GM12875 (cell line): ENCODE data around the gene C11orf71.

Experiments
- H3K4me3 ChIP-seq: one replicate; pipeline ENCODE4 v1.5.1; 2011; ENCODE audit warnings: low read depth, low read length, control low read depth
- CTCF ChIP-seq: IDR thresholded peaks from 2 replicates; pipeline ENCODE4 v1.5.1; 2011; ENCODE audit warnings: low read depth, mild to moderate bottlenecking, control low read depth, inconsistent platforms, low read length, moderate library complexity, borderline replicate concordance; ENCODE audit not compliant: insufficient read depth

The C11orf71 gene

DNA sequence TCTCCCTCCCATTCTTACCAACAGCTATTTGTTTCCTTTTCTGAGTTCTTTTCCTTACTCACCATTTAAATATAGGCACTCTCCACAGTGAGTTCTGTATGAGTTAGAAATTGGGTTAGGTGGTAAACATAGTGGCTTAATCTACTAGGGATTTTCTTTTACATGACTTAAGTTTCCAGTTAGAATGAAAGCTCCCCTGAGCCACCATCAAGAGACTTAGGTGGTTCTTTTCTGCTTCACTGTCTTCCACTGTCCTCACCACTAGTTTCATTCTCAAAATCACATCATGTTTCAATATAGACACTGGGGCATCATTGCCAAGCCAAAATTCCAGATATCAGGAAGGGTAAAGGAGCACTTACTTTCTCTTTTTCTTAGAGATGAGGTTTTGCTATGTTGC is 30.0 kb upstream of the C11orf71 start:
- no peak for TF ChIP-seq CTCF

DNA sequence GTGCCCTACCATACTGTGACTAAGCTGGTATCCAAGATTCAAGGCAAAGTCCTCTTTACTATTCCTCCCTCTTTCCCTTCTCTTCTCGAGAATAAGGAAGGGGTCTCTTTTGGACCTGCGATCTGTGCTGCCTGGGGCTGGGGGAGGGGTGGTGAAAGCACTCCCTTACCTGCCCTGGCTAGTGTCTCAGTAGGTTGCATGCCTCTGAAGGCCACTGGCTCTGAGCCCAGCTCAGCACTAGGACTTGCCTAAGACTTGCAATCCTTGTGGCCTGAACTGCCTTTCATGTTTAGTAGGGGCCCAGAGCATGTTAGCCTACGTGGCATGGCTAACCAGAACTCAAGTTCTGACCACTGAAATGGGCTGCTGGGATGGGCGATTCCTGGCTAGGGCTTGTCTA is 26.0 kb upstream of the C11orf71 start:
- H3K4me3 ChIP-seq: no peak overlapping the region
- no peak for TF ChIP-seq CTCF

More for the DNA sequence above, 30.0 kb upstream of the C11orf71 start:
- H3K4me3 ChIP-seq: no peak overlapping the region

DNA sequence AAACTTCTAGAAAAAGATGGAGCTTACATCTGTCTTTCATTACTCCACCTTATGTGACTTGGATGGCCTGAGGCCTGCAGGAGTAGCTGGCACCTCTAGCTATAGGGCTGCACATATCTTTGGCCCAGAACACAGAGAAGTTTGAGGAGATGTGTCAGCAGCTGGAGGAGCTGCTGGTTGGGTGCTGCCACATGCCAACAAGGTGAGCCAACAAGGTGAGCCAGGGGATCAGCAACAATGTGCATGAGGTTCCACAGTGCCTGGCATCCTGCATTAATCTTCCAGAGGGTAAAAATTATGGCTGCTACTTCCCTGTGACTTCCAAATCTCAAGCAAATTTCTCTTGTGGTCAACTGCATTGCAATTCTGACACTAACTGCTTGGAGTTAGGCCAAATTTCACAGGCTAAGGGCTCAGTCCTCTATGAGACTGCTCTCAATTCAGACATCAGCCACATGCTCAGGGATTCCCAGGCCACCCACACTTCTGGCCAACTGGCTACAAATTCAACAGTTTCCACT is 16.2 kb upstream of the C11orf71 start:
- no peak for TF ChIP-seq CTCF
- H3K4me3 ChIP-seq: no peak overlapping the region

GRCh38 chr11:114413958-114414357 is 13.6 kb upstream of the C11orf71 start:
- TF ChIP-seq CTCF: no peak
- no peak overlapping the region for H3K4me3 ChIP-seq

DNA sequence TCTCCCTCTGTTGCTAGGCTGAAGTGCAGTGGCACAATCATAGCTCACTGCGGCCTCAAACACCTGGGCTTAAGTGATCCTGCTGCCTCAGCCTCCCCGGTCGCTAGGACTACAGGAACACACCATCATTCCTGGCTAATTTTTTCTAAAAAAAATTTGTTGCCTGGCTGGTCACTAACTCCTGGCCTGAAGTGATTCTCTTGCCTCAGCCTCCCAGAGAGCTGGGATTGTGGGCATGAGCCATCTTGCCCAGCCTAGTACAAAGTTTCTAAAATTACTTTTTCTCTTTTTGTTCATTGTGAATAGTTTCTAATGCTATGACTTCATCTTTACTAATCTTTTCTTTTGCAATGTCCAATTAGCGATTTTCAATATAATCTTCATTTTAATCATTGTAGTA is 12.6 kb upstream of the C11orf71 start:
- no peak for TF ChIP-seq CTCF
- no peak overlapping the region for H3K4me3 ChIP-seq

- H3K4me3 ChIP-seq: peak overlapping the region; percentile 86
- no peak for TF ChIP-seq CTCF
Observed at GRCh38 chr11:114401311-114401710, 1.0 kb upstream of the C11orf71 start.

- H3K4me3 ChIP-seq: peak overlapping the region; percentile 86
Observed at GRCh38 chr11:114400915-114401223, 558 bp upstream of the C11orf71 start.

More at GRCh38 chr11:114400915-114401223, 558 bp upstream of the C11orf71 start:
- TF ChIP-seq CTCF: no peak
